Measurements from ENCODE around the gene SNX30.
A peak's percentile ranks its signal among the peaks of the same experiment; 100 is the strongest.

SNX30 gene

DNA sequence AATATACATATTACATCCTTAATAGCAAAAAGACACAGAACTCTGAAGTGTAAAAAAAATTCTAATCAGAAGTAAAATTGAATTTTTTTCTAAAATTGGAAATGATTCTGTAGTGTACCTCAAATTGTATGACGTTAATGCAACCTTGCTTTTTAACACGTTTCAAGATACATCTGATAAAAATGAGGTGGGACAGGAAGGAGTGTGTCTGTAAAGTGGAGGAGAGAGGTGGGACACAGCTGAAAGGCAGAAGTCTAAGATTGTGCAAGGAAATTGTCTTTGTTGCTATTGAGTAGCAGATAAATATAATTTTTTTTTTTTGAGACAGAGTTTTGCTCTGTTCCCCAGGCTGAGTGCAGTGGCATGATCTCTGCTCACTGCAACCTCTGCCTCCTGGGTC lies 15.7 kb upstream of the SNX30 start:
- H3K27ac ChIP-seq: no peak overlapping the region
- TF ChIP-seq, protein P1, sequence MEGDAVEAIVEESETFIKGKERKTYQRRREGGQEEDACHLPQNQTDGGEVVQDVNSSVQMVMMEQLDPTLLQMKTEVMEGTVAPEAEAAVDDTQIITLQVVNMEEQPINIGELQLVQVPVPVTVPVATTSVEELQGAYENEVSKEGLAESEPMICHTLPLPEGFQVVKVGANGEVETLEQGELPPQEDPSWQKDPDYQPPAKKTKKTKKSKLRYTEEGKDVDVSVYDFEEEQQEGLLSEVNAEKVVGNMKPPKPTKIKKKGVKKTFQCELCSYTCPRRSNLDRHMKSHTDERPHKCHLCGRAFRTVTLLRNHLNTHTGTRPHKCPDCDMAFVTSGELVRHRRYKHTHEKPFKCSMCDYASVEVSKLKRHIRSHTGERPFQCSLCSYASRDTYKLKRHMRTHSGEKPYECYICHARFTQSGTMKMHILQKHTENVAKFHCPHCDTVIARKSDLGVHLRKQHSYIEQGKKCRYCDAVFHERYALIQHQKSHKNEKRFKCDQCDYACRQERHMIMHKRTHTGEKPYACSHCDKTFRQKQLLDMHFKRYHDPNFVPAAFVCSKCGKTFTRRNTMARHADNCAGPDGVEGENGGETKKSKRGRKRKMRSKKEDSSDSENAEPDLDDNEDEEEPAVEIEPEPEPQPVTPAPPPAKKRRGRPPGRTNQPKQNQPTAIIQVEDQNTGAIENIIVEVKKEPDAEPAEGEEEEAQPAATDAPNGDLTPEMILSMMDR (conservative IDR thresholded peaks at IDR 0.05): no peak

DNA sequence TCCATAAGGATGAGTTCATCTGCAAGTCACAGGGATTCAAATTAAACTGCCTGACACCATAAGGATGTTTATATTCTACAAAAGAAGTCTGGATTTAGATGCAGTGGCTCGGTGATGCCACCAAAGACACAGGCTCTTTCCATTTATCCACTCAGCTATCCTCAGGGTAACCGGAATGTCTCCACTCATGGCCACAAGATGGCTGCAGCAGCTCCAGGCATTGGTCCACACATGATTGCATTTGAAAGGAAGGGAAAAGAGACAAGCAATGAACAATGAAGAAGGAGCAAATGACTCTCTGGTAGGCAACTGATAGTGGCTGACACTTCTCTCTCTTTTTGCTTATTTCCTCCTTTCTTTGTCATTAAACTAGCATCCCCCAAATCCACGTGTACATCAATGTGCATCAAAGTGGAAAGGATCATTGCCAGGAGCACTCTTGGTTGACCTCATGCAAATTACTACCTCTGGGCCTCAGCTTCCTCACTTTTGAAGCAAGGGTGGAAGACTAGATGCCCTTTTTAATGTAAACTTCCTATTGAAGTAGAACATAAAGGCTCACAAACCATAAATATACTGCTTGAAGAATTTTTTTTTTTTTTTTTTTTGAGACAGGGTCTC lies 7.2 kb upstream of the SNX30 start:
- no peak overlapping the region for H3K27ac ChIP-seq
- TF ChIP-seq, protein P1 (conservative IDR thresholded peaks at IDR 0.05): no peak

DNA sequence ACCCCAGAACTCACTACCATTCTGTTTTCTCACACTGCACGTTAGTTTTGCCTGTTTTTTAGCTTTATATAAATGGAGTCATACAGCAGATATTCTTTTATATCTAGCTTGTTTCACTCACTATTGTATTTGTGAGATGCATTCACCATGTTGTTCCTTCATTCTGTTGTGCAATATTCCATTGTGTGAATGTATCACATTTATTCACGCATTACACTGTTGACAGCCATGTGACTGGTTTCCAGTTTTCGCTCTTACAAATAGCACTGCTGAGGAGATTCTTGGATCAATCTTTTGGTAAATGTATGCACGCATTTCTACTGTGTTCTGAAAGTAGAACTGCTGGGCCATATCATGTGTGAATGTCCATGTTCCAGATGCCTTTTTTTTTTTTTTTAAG lies 6.4 kb upstream of the SNX30 start:
- H3K27ac ChIP-seq: no peak overlapping the region

DNA sequence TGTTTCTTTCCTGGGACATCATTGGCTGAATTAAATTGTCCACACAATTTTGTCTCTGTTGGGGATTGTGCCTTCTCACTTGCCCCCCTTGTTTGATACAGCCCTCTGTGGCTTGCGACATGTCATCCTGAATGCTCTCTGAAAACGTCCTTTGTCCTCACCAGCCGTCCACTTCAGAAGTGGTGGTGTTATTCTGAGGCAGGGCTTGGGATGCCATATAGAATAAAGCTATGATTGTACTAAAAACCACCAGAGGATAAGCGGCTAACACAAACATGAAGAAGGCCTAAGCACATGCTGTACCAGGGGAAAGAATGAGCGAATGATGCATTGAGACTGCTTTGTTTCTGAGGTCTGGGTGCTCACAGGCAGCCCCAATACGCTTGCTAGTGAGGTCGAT lies 3.5 kb upstream of the SNX30 start:
- TF ChIP-seq, protein P1 (conservative IDR thresholded peaks at IDR 0.05): no peak

More for the DNA sequence above, 6.4 kb upstream of the SNX30 start:
- TF ChIP-seq, protein P1 (conservative IDR thresholded peaks at IDR 0.05): no peak

DNA sequence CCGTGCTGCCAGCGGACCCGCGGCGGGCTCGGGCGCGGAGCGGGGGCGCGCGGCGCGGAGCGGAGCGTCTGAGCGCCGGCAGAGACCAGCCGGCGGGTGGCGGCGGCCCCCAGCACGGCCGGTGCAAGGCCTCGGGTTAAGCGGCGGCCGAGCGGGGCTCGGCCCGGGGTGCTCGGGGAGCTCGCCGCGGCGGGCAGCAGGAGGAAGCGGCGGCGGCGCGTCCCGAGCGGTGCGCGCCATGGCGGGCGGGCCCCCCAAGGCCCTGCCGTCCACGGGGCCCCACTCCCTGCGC lies 150 bp downstream of the SNX30 start:
- H3K27ac ChIP-seq: peak overlapping the region; percentile 84
- TF ChIP-seq, protein P1 (conservative IDR thresholded peaks at IDR 0.05): no peak

More for the DNA sequence above, 3.5 kb upstream of the SNX30 start:
- no peak overlapping the region for H3K27ac ChIP-seq

DNA sequence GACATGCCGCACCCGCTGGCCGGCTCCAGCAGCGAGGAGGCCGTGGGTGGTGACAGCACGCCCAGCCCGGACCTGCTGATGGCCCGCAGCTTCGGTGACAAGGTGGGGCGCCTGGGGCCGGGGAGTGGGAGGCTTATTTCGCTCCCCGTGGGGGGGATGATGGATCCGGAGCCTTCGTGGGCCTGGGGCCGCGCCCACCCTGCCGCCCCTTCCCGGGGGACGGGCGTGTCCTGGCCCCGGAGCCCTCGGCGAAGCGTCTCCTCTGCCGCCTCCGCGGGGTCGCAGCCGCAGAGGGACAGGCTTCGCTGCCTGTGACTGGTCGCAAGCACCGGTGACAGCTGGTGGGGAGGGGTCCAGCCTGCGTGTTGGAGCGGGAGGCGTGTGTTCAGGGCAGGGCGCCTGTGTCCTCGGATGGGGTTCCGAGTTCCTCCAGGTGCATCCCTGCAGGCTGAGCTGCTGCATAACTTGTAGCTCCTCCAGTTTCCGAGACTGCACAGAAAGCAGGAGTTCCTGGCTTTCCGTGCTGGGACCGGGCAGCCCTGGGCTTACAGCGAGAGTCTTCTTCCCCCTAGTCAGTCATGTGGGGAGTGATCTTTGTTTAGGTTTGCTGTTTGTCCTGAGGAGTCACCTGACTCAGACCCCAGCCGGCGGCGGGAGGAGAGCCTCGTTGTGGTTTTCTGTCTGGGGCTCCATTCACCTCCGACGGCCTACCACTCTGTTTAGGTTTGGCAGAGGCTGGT lies 666 bp downstream of the SNX30 start:
- peak overlapping the region; percentile 84 for H3K27ac ChIP-seq
- TF ChIP-seq, protein P1 (conservative IDR thresholded peaks at IDR 0.05): no peak

DNA sequence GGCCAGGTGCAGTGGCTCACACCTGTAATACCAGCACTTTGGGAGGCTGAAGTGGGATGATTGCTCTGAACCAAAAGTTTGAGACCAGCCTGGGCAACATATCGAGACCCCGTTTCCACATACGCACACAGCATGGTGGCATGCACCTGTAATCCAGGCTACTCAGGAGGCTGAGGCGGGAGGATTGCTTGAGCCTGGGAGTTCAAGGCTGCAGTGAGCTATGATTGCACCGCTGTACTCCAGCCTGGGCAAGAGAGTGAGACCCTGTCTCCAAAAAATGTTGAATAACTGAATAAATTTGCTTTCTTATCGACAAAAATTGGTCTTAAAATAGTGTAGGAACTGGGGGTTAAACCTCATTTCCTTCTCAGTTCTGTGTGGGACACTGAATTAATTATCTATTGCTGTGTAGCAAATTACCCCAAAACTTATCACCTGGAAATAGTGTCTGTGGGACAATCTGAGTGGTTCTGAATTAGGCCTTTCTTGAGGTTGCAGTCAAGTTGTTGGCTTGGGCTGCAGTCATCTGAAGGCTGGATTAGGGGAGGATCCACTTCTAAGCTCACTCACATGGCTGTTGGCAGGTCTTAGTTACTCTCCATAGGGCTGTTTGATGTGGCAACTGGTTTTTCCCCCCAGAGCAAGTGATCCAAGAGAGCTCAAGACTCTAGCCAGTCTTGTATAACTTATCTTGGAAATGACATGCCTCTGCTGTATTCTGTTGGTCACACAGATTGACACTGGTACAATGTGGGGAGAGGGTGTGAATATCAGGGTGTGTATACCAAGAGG lies 2.0 kb downstream of the SNX30 start:
- peak overlapping the region; percentile 84 for H3K27ac ChIP-seq
- TF ChIP-seq, protein P1 (conservative IDR thresholded peaks at IDR 0.05): no peak
